ENCODE measurements around the gene SMYD3.

Gene SMYD3

GRCh38 chr1:246170574-246171261 lies 336.4 kb downstream of the SMYD3 start:
- no peak for DNase-seq (ENCODE audit: low spot score)

- DNase-seq (ENCODE audit: low spot score), result no peak
Observed at GRCh38 chr1:246169486-246169885, 337.6 kb downstream of the SMYD3 start.

GRCh38 chr1:246169019-246169418 lies 338.1 kb downstream of the SMYD3 start:
- no peak for DNase-seq (ENCODE audit: low spot score)

- DNase-seq (ENCODE audit: low spot score), result no peak
Observed at GRCh38 chr1:246166841-246167240, 340.2 kb downstream of the SMYD3 start.

DNA sequence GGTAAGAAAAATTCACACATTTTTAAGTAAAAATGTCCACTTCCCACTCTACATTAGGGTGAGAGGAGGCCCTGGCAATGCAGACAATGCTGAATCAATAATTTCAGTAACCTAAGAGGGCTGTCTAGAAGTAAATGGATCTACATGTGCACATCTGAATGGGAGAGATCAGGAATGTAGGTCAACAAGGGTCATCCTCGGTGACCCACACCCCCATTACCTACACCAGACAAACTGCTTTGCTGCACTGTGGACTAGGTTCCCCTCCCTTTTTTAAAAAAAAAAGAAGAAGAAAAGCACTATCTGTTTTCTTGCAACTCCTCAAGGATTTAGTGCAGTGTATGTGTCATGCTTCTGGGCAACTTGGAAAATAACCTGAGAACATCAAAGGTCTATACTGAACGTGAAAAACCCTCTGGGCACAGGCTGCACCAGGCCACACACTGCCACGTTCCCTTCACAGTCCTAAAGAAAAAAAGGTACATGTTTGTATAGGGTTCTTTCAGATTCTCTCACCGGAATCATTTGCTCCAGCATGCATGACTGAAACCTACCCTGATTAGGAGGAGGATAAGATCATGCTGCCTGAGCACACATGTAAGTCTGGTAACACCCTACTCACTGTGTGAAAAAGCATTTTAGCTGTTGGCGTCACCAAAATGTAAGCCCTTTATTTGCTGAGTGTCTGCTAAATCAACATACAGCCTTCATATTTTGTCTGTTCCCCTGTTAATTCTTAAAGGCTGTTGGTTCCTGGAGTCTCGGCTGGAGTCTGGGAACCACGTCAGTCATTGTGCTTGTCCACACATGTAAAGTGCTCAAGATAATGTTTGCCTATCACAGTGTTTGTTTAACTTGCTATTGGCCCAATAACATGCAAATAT lies 341.0 kb downstream of the SMYD3 start:
- DNase-seq (ENCODE audit: low spot score), result no peak

GRCh38 chr1:246164764-246165163 lies 342.3 kb downstream of the SMYD3 start:
- no peak for DNase-seq (ENCODE audit: low spot score)

- no peak for DNase-seq (ENCODE audit: low spot score)
Observed at GRCh38 chr1:246162560-246162959, 344.5 kb downstream of the SMYD3 start.

DNA sequence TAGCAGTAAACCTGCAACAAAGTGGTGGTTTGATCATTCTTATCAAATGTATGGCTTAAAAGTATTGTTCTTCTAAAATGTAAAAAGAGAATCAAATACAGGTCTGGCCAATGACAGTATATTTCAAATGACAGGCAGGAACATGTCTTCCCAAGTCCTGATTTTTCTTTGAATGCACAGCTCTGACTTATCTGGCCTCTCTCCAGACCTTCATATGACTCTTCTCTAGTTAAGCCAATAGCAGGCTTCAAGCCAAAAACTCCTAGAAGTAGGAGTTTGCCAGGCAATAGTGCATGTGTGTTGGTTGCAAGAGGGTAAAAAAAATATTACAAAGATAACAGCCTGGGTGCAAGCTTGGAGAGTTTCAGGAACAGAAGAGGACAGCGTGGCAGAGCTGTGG lies 345.5 kb downstream of the SMYD3 start:
- DNase-seq (ENCODE audit: low spot score), result peak; percentile 10

- no peak for DNase-seq (ENCODE audit: low spot score)
Observed at GRCh38 chr1:246160905-246161304, 346.2 kb downstream of the SMYD3 start.

DNA sequence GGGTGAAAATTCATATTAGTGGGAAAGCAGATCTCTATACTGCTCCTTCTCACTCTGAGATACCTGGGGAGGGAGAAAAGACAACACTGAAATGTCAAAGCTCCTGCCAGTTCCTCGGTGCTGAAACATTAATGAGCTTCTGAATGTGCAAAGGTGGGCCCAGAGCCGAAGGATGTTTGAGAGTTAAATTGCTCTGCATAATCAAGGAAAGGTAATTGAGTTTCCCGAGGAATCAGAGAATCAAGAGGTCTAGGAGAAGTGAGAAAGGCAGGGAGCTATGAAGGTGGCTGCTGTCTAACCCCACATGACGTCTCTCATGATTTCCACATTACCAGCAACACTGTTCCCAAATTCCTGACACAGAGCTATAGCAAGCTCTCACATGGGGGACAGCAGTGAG lies 346.7 kb downstream of the SMYD3 start:
- DNase-seq (ENCODE audit: low spot score), result no peak

GRCh38 chr1:246159279-246160227 lies 347.5 kb downstream of the SMYD3 start:
- DNase-seq (ENCODE audit: low spot score), result no peak

DNA sequence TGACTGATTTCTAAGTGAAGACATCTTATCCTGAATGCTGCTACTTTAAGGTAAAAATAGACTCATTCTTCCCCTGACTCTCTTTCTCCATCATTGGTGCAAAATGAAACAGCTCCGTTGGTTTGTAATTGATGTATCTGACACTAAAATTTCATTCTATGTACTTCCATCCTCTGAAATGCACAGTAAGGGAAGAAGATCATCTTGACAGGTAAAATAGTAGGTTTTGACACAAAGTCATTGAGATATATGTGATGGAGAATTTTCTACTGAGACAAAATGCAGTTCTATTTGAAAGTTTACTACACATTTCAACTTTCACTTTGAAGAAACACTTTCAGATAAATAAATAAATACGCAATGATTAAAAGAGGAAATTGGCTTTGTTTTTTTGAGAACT lies 348.9 kb downstream of the SMYD3 start:
- DNase-seq (ENCODE audit: low spot score), result no peak

GRCh38 chr1:246157516-246157915 lies 349.6 kb downstream of the SMYD3 start:
- peak; percentile 23 for DNase-seq (ENCODE audit: low spot score)

DNA sequence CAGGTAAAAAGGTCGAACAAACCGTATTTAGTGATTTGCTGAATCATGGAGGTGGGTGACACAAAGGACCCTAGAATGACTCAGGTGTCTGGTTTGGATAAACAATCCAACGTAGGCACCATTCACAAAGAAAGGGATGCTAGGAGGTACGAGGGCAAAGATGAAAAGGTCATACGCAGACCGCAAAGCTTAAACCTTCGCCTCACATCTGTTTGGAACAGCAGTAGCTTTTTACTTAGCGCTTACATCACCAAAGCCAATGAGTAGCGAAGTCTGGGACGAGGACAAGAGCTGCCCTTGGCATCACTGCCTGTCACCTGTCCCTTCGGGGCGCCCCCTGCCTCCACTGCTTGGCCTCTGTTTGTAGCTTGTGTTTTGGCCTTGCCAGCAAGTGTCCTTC lies 350.2 kb downstream of the SMYD3 start:
- DNase-seq (ENCODE audit: low spot score), result no peak

GRCh38 chr1:246155923-246156322 lies 351.2 kb downstream of the SMYD3 start:
- DNase-seq (ENCODE audit: low spot score), result peak; percentile 54

GRCh38 chr1:246153796-246154212 lies 353.3 kb downstream of the SMYD3 start:
- no peak for DNase-seq (ENCODE audit: low spot score)

DNA sequence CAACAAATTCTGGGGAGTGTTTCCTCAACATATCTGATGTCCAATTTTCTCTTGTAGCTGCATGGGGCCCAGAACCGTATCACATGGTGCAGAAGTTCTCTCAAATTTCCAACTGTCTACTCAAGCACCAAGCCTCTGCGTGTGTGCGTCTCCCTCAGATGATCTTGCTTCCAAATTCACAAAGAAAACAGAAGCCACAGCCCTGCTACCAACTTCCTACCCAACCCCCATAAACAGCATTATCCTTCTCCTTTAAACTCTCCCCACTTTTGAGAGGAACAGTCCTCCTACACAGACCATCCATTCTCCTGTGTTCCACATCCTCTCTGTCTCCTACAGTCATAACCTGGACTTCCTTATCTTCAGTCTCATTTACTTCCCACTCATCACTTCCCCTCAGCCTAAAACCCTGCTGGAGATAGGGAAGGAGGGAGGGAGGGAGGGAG lies 354.1 kb downstream of the SMYD3 start:
- no peak for DNase-seq (ENCODE audit: low spot score)

GRCh38 chr1:246151796-246152434 lies 355.2 kb downstream of the SMYD3 start:
- DNase-seq (ENCODE audit: low spot score), result no peak

- DNase-seq (ENCODE audit: low spot score), result no peak
Observed at GRCh38 chr1:246149543-246149942, 357.5 kb downstream of the SMYD3 start.

DNA sequence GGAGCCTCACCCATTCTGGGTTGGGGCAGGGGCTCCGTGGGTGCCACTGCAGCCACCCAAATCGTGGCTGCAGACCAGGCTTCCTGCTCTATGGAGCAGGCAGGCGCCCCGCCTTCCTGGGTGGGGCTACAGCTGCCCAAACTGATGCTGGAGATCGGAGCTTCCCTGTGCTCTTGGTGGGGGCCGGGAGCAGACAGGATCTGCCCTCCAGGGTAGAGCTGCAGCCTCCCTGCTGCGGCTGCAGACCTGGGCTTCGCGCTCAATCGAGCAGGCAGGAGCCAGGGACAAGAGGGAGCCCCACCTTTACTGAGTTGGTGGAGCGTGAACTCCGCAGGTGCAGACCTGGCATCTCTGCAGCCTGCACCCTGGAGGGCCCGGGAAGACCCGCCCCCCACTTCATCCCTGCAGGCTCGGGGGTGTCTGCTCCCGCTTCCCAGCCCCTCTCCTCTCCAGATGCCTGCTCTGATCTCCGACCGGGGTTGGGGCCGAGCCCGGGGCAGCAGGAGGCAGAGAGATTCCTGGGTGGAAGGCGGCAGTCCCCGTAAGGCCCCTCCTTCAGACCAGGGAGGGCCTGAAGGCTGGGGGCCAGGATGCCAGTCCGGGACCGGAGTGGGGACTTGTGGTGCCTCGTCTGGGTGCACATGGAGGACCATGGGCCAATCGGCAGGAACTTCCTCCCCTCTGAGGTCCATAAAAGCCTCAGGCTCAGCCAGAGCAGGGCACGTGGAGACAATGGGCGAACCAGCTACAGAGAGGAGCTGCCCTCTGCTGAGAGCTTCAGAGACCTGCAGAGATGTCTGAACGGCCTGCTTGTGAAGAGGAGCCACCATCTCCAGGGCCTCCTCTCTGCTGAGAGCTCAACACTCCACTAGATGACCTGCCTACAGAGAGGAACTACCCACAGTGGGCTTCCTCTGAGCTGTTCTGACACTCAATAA lies 359.3 kb downstream of the SMYD3 start:
- no peak for DNase-seq (ENCODE audit: low spot score)

Data from AG20443 (cell line).